Measurements from ENCODE around the gene SOX6. TPM values are rescaled to one million over a fixed set of nuclear protein-coding genes. Genes with fewer than 3 reads are reported as not detected.

SOX6 gene
- total and polyA plus RNA-seq, 2 donors (not counting 3 experiments of a cell fraction or from before 2014, with no cell fraction given) = 0.14 to 3.7 TPM

DNA sequence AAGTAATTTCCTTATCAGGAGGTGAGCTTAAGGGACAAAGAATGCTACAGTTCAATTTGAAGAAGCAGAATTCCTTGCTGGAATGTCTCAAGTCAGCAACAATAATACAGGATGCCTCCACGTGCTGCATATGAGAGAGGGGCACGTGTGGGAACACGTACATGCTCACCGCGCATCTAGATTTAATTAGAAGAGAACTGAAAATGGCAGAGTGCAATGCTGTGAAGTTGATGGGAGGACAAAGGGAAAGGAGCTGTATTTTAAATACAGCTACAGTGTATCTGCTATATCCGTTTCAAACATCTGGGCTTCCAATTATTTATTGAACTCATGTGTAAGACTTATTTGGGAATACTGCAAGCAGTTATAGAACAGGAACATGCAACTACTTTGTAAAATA lies 328.7 kb downstream of the SOX6 start:
- DNase-seq (ENCODE audit: low read depth, low spot score) (no peak), FAIRE-seq (no peak)
- ChIA-PET POLR2A (no interaction called here), CTCF (interaction anchor here (1.1 kb wide), 1 partner anchor 26 kb away, joined by 3 read pairs; no protein-coding TSS in a partner anchor)
- Histone ChIP-seq H3K27ac (ENCODE audit: insufficient read depth, low read depth, low read length) (no peak overlapping the region), H3K4me3 (replicated peaks in 1 of 3; ENCODE audit: insufficient read depth in 1 of 3, low read depth in 1 of 3, low read length in 3 of 3) (no peak overlapping the region), H3K4me2 (ENCODE audit: insufficient read depth, low read length) (no peak overlapping the region), H3K9me1 (replicated peaks; ENCODE audit: control insufficient read depth, extremely low read depth, insufficient read depth, low read length) (no peaks in the 10 kb centered on the region), H3K36me3 (ENCODE audit: control insufficient read depth in 2 of 2, extremely low read depth in 1 of 2, insufficient read depth in 2 of 2, low read length in 2 of 2) (no peaks in the 10 kb centered on the region), H3K9ac (replicated peaks; ENCODE audit: extremely low read depth, insufficient read depth, low read length) (no peak overlapping the region), H3K9me3 (replicated peaks; ENCODE audit: control insufficient read depth, insufficient read depth, low read length) (no peaks in the 10 kb centered on the region), H3K27me3 (ENCODE audit: control insufficient read depth in 2 of 2, insufficient read depth in 2 of 2, low read length in 2 of 2) (peaks cover 0 to 1% of the 10 kb centered on the region in 2 experiments), H2AFZ (ENCODE audit: low read depth, low read length) (no peak overlapping the region), H3K79me2 (ENCODE audit: control insufficient read depth, insufficient read depth, low read length) (no peaks in the 10 kb centered on the region), H4K20me1 (replicated peaks; ENCODE audit: control insufficient read depth, extremely low read depth, insufficient read depth, low read length) (no peaks in the 10 kb centered on the region), H3K4me1 (ENCODE audit: control insufficient read depth, extremely low read depth, insufficient read depth, low read length) (no peaks in the 10 kb centered on the region)
- BruUV-seq (replicated peaks) = no TSS peak
- dilution Hi-C loops (cut with MboI; ENCODE audit: extremely low pct_ligation_motif_present, low sequenced_read_pairs) = no loop called here
- TF ChIP-seq POLR2AphosphoS5 (IDR thresholded peaks at IDR 0.05; ENCODE audit: insufficient read depth, low read depth, low read length) (no peak), JUN (IDR thresholded peaks at IDR 0.05; ENCODE audit: borderline replicate concordance, insufficient read depth, insufficient read length, low read depth) (no peak), MYC (IDR thresholded peaks at IDR 0.05; ENCODE audit: low read depth, low read length) (no peak), GATA2 (IDR thresholded peaks at IDR 0.05; ENCODE audit: insufficient read depth, insufficient read length, low read depth, low read length) (no peak), EZH2 (IDR thresholded peaks at IDR 0.05; ENCODE audit: borderline replicate concordance, low read depth, low read length, severe bottlenecking) (no peak), FOS (IDR thresholded peaks at IDR 0.05; ENCODE audit: borderline replicate concordance, insufficient read depth, low read length) (no peak), POLR2A (IDR thresholded peaks at IDR 0.05; ENCODE audit: low read depth, low read length) (no peak)
- TF ChIP-seq, protein P1, sequence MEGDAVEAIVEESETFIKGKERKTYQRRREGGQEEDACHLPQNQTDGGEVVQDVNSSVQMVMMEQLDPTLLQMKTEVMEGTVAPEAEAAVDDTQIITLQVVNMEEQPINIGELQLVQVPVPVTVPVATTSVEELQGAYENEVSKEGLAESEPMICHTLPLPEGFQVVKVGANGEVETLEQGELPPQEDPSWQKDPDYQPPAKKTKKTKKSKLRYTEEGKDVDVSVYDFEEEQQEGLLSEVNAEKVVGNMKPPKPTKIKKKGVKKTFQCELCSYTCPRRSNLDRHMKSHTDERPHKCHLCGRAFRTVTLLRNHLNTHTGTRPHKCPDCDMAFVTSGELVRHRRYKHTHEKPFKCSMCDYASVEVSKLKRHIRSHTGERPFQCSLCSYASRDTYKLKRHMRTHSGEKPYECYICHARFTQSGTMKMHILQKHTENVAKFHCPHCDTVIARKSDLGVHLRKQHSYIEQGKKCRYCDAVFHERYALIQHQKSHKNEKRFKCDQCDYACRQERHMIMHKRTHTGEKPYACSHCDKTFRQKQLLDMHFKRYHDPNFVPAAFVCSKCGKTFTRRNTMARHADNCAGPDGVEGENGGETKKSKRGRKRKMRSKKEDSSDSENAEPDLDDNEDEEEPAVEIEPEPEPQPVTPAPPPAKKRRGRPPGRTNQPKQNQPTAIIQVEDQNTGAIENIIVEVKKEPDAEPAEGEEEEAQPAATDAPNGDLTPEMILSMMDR (IDR thresholded peaks at IDR 0.05; ENCODE audit: extremely low read depth in 1 of 2, insufficient read depth in 1 of 2, low read depth in 1 of 2, low read length in 2 of 2) = no peak
- TF ChIP-seq, protein P2, sequence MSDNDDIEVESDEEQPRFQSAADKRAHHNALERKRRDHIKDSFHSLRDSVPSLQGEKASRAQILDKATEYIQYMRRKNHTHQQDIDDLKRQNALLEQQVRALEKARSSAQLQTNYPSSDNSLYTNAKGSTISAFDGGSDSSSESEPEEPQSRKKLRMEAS (IDR thresholded peaks at IDR 0.05; ENCODE audit: insufficient read depth, insufficient read length) = no peak
- intact Hi-C loops (cut with micrococcal nuclease) = no loop called here
